ENCODE data around the gene CEMIP. TPM values are rescaled to one million over a fixed set of nuclear protein-coding genes. Genes with fewer than 3 reads are reported as not detected.

The CEMIP gene
- polyA plus RNA-seq, 1 donor (not counting 4 experiments of a cell fraction or from before 2014, with no cell fraction given) = 2.3 TPM

DNA sequence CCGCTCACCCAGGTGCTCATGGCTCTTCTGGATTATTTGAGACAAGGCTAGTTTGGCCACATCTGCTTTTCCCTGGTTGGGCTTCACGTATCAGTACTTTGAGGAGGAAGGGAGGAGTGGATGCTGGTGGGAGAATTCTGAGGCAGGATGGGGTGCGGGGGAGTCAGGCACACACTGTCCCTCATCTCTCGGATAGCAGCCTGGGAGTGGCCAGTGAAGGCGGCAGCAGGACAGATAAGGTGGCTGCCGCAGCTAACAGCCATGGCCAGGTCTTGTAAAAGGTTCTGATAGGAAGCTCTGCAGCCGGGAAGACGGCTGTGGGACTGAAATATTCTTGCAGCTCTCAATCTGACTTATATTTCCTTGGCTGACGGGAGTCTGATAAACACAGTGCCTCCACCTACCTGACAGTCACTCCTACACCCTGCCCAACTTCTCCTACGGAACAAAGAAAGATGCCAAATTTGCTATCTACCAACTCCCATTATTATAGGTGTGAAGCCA is 123.2 kb downstream of the CEMIP start:
- Histone ChIP-seq H2AFZ (ENCODE audit: control insufficient read depth, low read length) (no peak overlapping the region), H3K4me2 (ENCODE audit: control insufficient read depth, extremely low read depth, insufficient read depth, low read depth, low read length) (no peak overlapping the region), H3K27me3 (ENCODE audit: control insufficient read depth, extremely low read depth, insufficient read depth, low read length) (no peaks in the 10 kb centered on the region), H4K20me1 (ENCODE audit: control insufficient read depth, extremely low read depth, insufficient read depth, low read length) (no peaks in the 10 kb centered on the region), H3K4me1 (ENCODE audit: control insufficient read depth, extremely low read depth, insufficient read depth, low read length) (no peaks in the 10 kb centered on the region), H3K4me3 (ENCODE audit: control insufficient read depth in 2 of 3, extremely low read depth in 1 of 3, insufficient read depth in 2 of 3, low read depth in 1 of 3, low read length in 3 of 3) (no peak overlapping the region), H3K79me2 (ENCODE audit: control insufficient read depth, insufficient read depth, low read length) (no peaks in the 10 kb centered on the region), H3K9me3 (ENCODE audit: control insufficient read depth, low read depth, low read length) (no peaks in the 10 kb centered on the region), H3K27ac (ENCODE audit: control insufficient read depth, insufficient read depth, low read length) (no peak overlapping the region), H3K36me3 (ENCODE audit: control insufficient read depth in 2 of 2, extremely low read depth in 1 of 2, insufficient read depth in 2 of 2, low read length in 2 of 2) (peaks cover 0 to 1% of the 10 kb centered on the region in 2 experiments), H3K9ac (ENCODE audit: control insufficient read depth, extremely low read depth, insufficient read depth, low read length) (no peak overlapping the region), H3K9me1 (ENCODE audit: control insufficient read depth, extremely low read depth, insufficient read depth, low read length) (no peaks in the 10 kb centered on the region)
- dilution Hi-C loops (cut with MboI; ENCODE audit: extremely low pct_ligation_motif_present, low sequenced_read_pairs) = no loop called here
- TF ChIP-seq, protein P1, sequence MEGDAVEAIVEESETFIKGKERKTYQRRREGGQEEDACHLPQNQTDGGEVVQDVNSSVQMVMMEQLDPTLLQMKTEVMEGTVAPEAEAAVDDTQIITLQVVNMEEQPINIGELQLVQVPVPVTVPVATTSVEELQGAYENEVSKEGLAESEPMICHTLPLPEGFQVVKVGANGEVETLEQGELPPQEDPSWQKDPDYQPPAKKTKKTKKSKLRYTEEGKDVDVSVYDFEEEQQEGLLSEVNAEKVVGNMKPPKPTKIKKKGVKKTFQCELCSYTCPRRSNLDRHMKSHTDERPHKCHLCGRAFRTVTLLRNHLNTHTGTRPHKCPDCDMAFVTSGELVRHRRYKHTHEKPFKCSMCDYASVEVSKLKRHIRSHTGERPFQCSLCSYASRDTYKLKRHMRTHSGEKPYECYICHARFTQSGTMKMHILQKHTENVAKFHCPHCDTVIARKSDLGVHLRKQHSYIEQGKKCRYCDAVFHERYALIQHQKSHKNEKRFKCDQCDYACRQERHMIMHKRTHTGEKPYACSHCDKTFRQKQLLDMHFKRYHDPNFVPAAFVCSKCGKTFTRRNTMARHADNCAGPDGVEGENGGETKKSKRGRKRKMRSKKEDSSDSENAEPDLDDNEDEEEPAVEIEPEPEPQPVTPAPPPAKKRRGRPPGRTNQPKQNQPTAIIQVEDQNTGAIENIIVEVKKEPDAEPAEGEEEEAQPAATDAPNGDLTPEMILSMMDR (optimal IDR thresholded peaks at IDR 0.05 in 1 of 3, IDR thresholded peaks at IDR 0.05 in 1 of 3, conservative IDR thresholded peaks at IDR 0.05 in 1 of 3; ENCODE audit: extremely low read depth in 1 of 3, insufficient read depth in 2 of 3, low read length in 3 of 3) = no peak
- TF ChIP-seq EZH2 (IDR thresholded peaks at IDR 0.05; ENCODE audit: low read length) = no peak
- FAIRE-seq (no peak), DNase-seq (ENCODE audit: low read depth, low spot score) (no peak)

DNA sequence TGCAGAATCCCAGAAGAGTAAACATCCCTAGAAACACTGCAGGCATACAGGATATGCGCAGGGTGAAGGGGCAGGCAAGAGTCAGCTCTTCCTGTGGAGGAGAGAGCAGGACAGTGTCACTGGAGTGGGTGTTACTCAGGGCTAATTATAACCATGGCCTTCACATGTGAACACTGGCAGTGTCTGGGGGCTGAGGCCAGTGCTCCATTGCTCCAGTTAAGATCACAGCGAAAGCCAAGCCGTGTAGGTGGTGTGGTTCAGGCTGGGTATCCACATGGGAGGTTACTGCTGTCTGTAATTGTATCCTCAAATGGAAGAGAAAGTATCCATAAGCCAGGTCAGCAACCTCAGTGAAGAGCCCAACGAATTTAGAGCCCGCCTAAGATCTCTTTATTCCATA is 125.8 kb downstream of the CEMIP start:
- no peaks in the 10 kb centered on the region for H3K9me3 ChIP-seq (ENCODE audit: control insufficient read depth, low read depth, low read length)
- H3K4me3 ChIP-seq (ENCODE audit: control insufficient read depth in 2 of 3, extremely low read depth in 1 of 3, insufficient read depth in 2 of 3, low read depth in 1 of 3, low read length in 3 of 3) = no peak overlapping the region
- DNase-seq (ENCODE audit: low read depth, low spot score) (no peak), FAIRE-seq (no peak)
- H4K20me1 ChIP-seq (ENCODE audit: control insufficient read depth, extremely low read depth, insufficient read depth, low read length) = no peaks in the 10 kb centered on the region
- H2AFZ ChIP-seq (ENCODE audit: control insufficient read depth, low read length) = no peak overlapping the region
- no peak overlapping the region for H3K27ac ChIP-seq (ENCODE audit: control insufficient read depth, insufficient read depth, low read length)
- no peaks in the 10 kb centered on the region for H3K4me1 ChIP-seq (ENCODE audit: control insufficient read depth, extremely low read depth, insufficient read depth, low read length)
- no peaks in the 10 kb centered on the region for H3K79me2 ChIP-seq (ENCODE audit: control insufficient read depth, insufficient read depth, low read length)
- H3K36me3 ChIP-seq (ENCODE audit: control insufficient read depth in 2 of 2, extremely low read depth in 1 of 2, insufficient read depth in 2 of 2, low read length in 2 of 2) = peaks cover 0 to 1% of the 10 kb centered on the region in 2 experiments
- dilution Hi-C loops (cut with MboI; ENCODE audit: extremely low pct_ligation_motif_present, low sequenced_read_pairs) = no loop called here
- TF ChIP-seq, protein P1 (optimal IDR thresholded peaks at IDR 0.05 in 1 of 3, IDR thresholded peaks at IDR 0.05 in 1 of 3, conservative IDR thresholded peaks at IDR 0.05 in 1 of 3; ENCODE audit: extremely low read depth in 1 of 3, insufficient read depth in 2 of 3, low read length in 3 of 3) = no peak
- TF ChIP-seq EZH2 (IDR thresholded peaks at IDR 0.05; ENCODE audit: low read length) = no peak
- no peaks in the 10 kb centered on the region for H3K27me3 ChIP-seq (ENCODE audit: control insufficient read depth, extremely low read depth, insufficient read depth, low read length)
- H3K4me2 ChIP-seq (ENCODE audit: control insufficient read depth, extremely low read depth, insufficient read depth, low read depth, low read length) = no peak overlapping the region
- H3K9me1 ChIP-seq (ENCODE audit: control insufficient read depth, extremely low read depth, insufficient read depth, low read length) = no peaks in the 10 kb centered on the region
- no peak overlapping the region for H3K9ac ChIP-seq (ENCODE audit: control insufficient read depth, extremely low read depth, insufficient read depth, low read length)

Measured in keratinocyte (primary cell).